MM.1S (cell line): Measurements from ENCODE around the gene RERE.

Experiments used
- EZH2 ChIP-seq: fragments of 300-600 bp; sonication (generic); optimal IDR thresholded peaks from 2 replicates; pipeline ENCODE3; 2017; ENCODE audit warnings: low read depth, mild to moderate bottlenecking, antibody characterized with exemption, low read length, mixed read lengths
- EZH2phosphoT487 ChIP-seq: fragments of 300-600 bp; sonication (generic); IDR thresholded peaks from 2 replicates; pipeline ENCODE4 v1.6.1; 2018; ENCODE audit warnings: antibody characterized with exemption, low read length
- TF ChIP-seq, protein P1 (sequence below): fragments of 300-600 bp; sonication (generic); IDR thresholded peaks from 2 replicates; pipeline ENCODE4 v1.5.1; 2016; ENCODE audit warnings: antibody characterized with exemption, low read length, mixed read lengths

DNA sequence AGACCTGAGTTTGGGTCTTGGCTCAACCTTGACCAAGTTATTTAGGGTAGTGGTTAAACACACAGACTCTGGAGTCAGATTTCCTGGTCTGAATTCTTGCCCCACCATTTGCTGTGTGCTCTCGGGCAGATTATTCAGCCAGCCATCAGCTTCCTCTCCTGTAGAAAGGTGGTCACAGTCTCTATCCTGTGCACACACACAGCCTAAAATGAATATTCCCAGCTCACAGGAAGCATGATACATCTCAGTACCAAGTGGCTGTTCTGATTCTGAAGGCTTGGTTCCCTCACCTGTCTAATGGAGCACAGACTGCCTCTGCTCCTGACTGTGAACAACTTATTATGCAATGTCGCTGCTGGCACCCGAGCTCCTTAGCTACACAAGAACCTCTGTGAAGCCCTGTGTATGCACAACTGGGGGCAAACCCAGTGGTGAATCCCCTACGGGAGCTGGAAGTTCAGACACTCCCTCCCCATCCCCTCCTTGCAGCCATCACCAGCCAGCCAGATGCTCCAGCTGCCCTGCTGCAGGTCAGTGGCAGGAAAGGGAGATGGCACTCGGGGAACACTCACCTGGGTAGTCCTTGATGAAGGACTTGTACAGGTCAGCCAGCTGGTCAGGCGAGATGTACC is 47.4 kb upstream of the RERE start:
- TF ChIP-seq, protein P1, sequence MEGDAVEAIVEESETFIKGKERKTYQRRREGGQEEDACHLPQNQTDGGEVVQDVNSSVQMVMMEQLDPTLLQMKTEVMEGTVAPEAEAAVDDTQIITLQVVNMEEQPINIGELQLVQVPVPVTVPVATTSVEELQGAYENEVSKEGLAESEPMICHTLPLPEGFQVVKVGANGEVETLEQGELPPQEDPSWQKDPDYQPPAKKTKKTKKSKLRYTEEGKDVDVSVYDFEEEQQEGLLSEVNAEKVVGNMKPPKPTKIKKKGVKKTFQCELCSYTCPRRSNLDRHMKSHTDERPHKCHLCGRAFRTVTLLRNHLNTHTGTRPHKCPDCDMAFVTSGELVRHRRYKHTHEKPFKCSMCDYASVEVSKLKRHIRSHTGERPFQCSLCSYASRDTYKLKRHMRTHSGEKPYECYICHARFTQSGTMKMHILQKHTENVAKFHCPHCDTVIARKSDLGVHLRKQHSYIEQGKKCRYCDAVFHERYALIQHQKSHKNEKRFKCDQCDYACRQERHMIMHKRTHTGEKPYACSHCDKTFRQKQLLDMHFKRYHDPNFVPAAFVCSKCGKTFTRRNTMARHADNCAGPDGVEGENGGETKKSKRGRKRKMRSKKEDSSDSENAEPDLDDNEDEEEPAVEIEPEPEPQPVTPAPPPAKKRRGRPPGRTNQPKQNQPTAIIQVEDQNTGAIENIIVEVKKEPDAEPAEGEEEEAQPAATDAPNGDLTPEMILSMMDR: no peak
- TF ChIP-seq EZH2 (no peak), EZH2phosphoT487 (no peak)
